Left ventricle myocardium inferior (tissue), 1 donor: ENCODE measurements around the gene PBX1. TPM values are rescaled to one million over a fixed set of nuclear protein-coding genes. Genes with fewer than 3 reads are reported as not detected.

Experiments
- DNase-seq: peaks from one replicate; pipeline ENCODE4 v3.0.0-alpha.2; 2020
- H3K27ac ChIP-seq: fragments of 200-600 bp; replicated peaks from 2 replicates; pipeline ENCODE4 v1.8.0; 2021
- H3K27me3 ChIP-seq: fragments of 200-600 bp; 2 replicates; pipeline ENCODE4 v1.8.0; 2021; ENCODE audit warnings: low read depth
- H3K36me3 ChIP-seq: fragments of 200-600 bp; 2 replicates; pipeline ENCODE4 v1.8.0; 2021
- H3K4me1 ChIP-seq: fragments of 200-600 bp; 2 replicates; pipeline ENCODE4 v1.8.0; 2021
- H3K4me3 ChIP-seq: fragments of 200-600 bp; 2 replicates; pipeline ENCODE4 v1.8.0; 2021; ENCODE audit warnings: mild to moderate bottlenecking, moderate library complexity
- H3K9me3 ChIP-seq: fragments of 200-600 bp; replicated peaks from 2 replicates; pipeline ENCODE4 v1.8.0; 2021
- intact Hi-C: fragments of 100-400 bp; cut with micrococcal nuclease; formaldehyde crosslinking; loops from one replicate; pipeline ENCODE4 v1.11.0; 2022
- total RNA-seq: library from RNA; stranded (reverse); fragmentation: NEBNext Ultra II Directional; extraction: Animal tissue kit (Norgen Biotek cat#: 25700); gene quantifications from one replicate; pipeline ENCODE4 v1.2.1, GENCODE V29; 2021
- TF ChIP-seq, protein P1 (sequence below): fragments of 200-600 bp; IDR thresholded peaks from 2 replicates; pipeline ENCODE4 v1.8.0; 2021; ENCODE audit warnings: antibody characterized with exemption, mild to moderate bottlenecking, borderline replicate concordance
- donor health status: DM: no; HTN: yes; CAD: no; lungs with severe emphysema.

Gene PBX1
- total RNA-seq, 1 donor from 2014 or later, result 73.2 TPM

DNA sequence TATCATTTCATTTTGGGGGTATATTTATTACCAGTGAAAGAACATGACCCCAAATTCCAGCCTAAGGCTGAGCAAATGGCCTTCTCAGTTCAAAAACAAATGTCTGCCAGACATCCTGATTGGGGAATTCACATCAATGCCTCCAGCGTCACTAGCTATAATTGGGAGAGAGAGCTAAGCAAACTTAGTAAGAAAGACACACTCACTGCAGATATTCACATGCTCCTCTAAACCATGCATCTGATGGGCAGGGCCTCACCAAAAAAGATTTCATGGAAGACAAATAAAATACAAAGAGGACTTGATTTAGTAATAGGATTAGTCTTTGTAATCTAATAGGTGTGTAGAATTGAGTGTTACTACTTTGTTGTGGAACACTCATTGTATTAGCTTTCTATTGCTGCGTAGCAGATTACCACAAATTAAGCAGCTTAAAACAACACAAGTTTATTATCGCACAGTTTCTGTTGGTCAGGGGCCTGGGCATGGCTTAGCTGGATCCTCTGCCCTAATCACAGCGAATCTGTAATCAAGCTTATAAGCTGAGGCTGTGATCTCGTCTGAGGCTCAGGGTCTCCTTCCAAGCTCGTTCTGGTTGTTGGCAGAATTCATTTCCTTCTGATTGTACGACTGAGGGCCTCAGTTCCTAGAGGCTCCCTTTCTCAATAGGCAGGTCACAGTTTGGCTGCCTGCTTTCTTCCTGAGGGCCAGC is 243.0 kb downstream of the PBX1 start:
- Histone ChIP-seq H3K4me1 (peaks cover 64% of the 10 kb centered on the region), H3K4me3 (no peak overlapping the region)
- intact Hi-C loops, result no loop called here

DNA sequence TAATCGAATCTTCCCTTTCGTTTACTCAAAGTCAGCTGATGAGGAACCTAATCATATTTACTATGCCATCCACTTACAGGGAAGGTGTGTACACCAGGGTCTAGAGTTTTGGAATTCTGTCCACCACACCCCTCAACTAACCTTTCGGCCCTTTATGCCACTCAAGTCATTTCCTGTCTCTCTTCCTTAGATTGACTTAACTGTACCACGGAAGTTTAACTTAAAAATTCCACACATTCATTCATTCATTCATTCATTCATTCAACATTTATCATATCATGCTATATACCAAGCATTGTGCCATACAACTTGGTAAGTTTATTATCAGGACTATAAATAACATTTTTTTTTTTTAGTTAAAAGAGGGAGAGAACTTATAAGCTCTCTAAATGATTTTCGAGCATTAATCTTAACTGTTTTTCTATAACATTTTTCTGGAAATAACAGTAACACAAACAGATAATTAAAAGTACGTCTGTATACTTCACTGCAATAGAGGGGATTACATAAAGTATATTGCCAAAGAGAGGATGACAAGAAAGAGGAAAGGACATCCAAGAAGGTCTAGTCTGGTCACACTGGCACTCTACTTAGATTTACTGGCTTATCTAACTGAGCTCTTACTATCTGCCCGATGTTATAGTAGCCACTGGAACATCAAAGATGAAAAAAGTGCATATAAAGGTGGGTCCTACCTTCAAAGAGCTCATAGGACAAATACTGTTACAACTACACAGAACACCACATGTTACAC is 243.7 kb downstream of the PBX1 start:
- H3K9me3 ChIP-seq, result no peaks in the 10 kb centered on the region
- peak overlapping the region; percentile 9 for H3K27ac ChIP-seq
- no peaks in the 10 kb centered on the region for H3K27me3 ChIP-seq
- H3K36me3 ChIP-seq, result peaks cover 33% of the 10 kb centered on the region
- H3K4me3 ChIP-seq, result no peak overlapping the region
- H3K4me1 ChIP-seq, result peaks cover 62% of the 10 kb centered on the region
- intact Hi-C loops, result no loop called here
- TF ChIP-seq, protein P1, sequence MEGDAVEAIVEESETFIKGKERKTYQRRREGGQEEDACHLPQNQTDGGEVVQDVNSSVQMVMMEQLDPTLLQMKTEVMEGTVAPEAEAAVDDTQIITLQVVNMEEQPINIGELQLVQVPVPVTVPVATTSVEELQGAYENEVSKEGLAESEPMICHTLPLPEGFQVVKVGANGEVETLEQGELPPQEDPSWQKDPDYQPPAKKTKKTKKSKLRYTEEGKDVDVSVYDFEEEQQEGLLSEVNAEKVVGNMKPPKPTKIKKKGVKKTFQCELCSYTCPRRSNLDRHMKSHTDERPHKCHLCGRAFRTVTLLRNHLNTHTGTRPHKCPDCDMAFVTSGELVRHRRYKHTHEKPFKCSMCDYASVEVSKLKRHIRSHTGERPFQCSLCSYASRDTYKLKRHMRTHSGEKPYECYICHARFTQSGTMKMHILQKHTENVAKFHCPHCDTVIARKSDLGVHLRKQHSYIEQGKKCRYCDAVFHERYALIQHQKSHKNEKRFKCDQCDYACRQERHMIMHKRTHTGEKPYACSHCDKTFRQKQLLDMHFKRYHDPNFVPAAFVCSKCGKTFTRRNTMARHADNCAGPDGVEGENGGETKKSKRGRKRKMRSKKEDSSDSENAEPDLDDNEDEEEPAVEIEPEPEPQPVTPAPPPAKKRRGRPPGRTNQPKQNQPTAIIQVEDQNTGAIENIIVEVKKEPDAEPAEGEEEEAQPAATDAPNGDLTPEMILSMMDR, result no peak
- no peak for DNase-seq

More for the DNA sequence above, 243.0 kb downstream of the PBX1 start:
- TF ChIP-seq, protein P1, result no peak
- peaks cover 25% of the 10 kb centered on the region for H3K36me3 ChIP-seq
- H3K9me3 ChIP-seq, result no peaks in the 10 kb centered on the region
- peak overlapping the region; percentile 9 for H3K27ac ChIP-seq
- no peak for DNase-seq
- H3K27me3 ChIP-seq, result no peaks in the 10 kb centered on the region

DNA sequence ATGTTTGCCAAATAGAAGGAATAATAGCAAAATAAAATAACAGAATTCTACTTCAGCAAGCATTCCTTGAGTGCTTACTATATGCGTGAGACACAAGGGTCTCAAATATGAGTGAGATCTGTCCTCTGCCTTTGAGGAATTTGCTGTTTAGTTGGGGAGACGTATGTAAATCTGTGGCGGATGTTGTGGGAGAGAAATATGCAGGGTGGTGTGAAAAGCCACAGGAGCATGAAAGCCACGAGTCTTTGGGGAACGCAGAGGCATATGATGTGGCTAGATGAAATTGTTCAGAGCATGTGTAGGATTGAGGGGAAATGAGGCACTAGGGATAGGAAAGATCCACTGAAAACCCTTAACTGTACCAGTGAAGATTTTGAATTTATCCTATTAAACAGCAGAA is 244.4 kb downstream of the PBX1 start:
- TF ChIP-seq, protein P1, result no peak

GRCh38 chr1:164804366-164804765 is 245.4 kb downstream of the PBX1 start:
- Histone ChIP-seq H3K36me3 (peaks cover 50% of the 10 kb centered on the region), H3K9me3 (no peaks in the 10 kb centered on the region), H3K4me1 (peaks cover 62% of the 10 kb centered on the region), H3K4me3 (no peak overlapping the region), H3K27ac (no peak overlapping the region), H3K27me3 (no peaks in the 10 kb centered on the region)
- TF ChIP-seq, protein P1, result no peak
- intact Hi-C loops, result no loop called here
- DNase-seq, result no peak

More for the DNA sequence above, 244.4 kb downstream of the PBX1 start:
- DNase-seq, result no peak
- no peaks in the 10 kb centered on the region for H3K27me3 ChIP-seq
- no peaks in the 10 kb centered on the region for H3K9me3 ChIP-seq
- H3K36me3 ChIP-seq, result peaks cover 40% of the 10 kb centered on the region
- no peak overlapping the region for H3K4me3 ChIP-seq
- no peak overlapping the region for H3K27ac ChIP-seq
- peaks cover 62% of the 10 kb centered on the region for H3K4me1 ChIP-seq
- intact Hi-C loops, result no loop called here

DNA sequence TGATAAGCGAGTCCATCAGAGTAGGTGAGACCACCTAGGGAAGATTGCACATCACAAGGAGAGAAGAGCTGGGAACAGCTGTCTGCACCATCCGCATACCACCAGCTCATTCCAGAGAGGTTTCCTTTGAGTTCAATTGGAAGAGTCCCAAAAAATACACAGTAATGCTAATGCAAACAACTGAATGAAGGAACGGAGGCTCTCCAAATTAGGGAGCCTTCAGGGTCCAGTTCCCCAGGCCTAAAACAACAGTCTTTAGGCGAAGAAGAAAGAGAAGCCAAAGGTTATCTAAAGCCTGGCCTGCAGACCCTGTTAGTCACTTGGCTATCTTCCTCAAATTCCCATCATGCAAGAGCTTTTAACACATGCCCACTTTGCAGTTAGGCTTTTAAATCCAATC is 246.4 kb downstream of the PBX1 start:
- H3K27ac ChIP-seq, result no peak overlapping the region
- peaks cover 60% of the 10 kb centered on the region for H3K4me1 ChIP-seq
- no peak for DNase-seq
- intact Hi-C loops, result no loop called here
- H3K4me3 ChIP-seq, result no peak overlapping the region
- H3K36me3 ChIP-seq, result peaks cover 47% of the 10 kb centered on the region
- H3K9me3 ChIP-seq, result no peaks in the 10 kb centered on the region
- no peaks in the 10 kb centered on the region for H3K27me3 ChIP-seq
- TF ChIP-seq, protein P1, result no peak
